Choroid plexus epithelial cell (primary cell): ENCODE data around the gene SPTBN2.
A peak's percentile ranks its signal among the peaks of the same experiment; 100 is the strongest.

Experiments used
- DNase-seq: peaks from one replicate; pipeline ENCODE4 v3.0.0-alpha.2; 2010; ENCODE audit warnings: low read depth
- H3K4me3 ChIP-seq: 2 replicates; pipeline ENCODE4 v1.5.1; 2011; ENCODE audit warnings: low read depth, mild to moderate bottlenecking, control low read depth, low read length, moderate library complexity
- TF ChIP-seq, protein P1 (sequence below): conservative IDR thresholded peaks from 2 replicates; pipeline ENCODE4 v1.5.1; 2011; ENCODE audit warnings: low read depth, mild to moderate bottlenecking, control low read depth, inconsistent platforms, low read length, moderate library complexity

The SPTBN2 gene

GRCh38 chr11:66683877-66684276 lies 45.1 kb downstream of the SPTBN2 start:
- H3K4me3 ChIP-seq = no peak overlapping the region
- TF ChIP-seq, protein P1, sequence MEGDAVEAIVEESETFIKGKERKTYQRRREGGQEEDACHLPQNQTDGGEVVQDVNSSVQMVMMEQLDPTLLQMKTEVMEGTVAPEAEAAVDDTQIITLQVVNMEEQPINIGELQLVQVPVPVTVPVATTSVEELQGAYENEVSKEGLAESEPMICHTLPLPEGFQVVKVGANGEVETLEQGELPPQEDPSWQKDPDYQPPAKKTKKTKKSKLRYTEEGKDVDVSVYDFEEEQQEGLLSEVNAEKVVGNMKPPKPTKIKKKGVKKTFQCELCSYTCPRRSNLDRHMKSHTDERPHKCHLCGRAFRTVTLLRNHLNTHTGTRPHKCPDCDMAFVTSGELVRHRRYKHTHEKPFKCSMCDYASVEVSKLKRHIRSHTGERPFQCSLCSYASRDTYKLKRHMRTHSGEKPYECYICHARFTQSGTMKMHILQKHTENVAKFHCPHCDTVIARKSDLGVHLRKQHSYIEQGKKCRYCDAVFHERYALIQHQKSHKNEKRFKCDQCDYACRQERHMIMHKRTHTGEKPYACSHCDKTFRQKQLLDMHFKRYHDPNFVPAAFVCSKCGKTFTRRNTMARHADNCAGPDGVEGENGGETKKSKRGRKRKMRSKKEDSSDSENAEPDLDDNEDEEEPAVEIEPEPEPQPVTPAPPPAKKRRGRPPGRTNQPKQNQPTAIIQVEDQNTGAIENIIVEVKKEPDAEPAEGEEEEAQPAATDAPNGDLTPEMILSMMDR = no peak
- DNase-seq = no peak

DNA sequence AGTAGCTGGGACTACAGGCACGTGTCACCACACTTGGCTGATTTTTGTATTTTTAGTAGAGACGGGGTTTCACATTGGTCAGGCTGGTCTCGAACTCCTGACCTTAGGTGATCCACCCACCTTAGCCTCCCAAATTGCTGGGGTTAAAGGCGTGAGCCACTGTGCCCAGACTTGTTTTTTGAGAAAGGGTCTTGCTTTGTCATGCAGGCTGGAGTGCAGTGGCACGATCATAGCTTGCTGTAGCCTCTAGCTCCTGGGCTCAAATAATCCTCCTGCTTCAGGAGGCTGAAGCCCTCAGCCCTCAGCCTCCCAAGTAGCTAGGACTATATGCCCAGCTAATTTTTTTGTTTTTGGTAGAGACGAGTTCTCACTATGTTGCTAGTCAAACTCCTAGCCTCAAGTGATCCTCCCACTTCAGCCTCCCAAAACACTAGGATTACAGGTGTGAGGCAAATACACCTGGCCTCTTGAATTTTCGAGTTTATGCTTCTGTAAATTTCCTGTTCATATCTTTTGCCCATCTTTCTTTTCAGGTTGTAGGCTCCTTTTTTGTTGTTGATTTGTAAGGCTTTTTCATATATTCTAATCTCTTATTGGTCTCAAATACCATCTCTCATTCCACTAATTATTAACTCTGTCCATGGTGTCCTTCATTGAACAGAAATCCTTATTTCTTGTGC lies 47.9 kb downstream of the SPTBN2 start:
- TF ChIP-seq, protein P1 = no peak
- DNase-seq = no peak
- no peak overlapping the region for H3K4me3 ChIP-seq

- H3K4me3 ChIP-seq = peak within 1 kb of the TSS; percentile 83
- DNase-seq = peak; percentile 95
- TF ChIP-seq, protein P1 = no peak
Observed at GRCh38 chr11:66677599-66678375, 51.2 kb downstream of the SPTBN2 start, which contains the start of gene RBM4B. TSS of gene RBM4B (minus strand) at chr11:66677887. CDS start at chr11:66677079, 808 bp downstream.

DNA sequence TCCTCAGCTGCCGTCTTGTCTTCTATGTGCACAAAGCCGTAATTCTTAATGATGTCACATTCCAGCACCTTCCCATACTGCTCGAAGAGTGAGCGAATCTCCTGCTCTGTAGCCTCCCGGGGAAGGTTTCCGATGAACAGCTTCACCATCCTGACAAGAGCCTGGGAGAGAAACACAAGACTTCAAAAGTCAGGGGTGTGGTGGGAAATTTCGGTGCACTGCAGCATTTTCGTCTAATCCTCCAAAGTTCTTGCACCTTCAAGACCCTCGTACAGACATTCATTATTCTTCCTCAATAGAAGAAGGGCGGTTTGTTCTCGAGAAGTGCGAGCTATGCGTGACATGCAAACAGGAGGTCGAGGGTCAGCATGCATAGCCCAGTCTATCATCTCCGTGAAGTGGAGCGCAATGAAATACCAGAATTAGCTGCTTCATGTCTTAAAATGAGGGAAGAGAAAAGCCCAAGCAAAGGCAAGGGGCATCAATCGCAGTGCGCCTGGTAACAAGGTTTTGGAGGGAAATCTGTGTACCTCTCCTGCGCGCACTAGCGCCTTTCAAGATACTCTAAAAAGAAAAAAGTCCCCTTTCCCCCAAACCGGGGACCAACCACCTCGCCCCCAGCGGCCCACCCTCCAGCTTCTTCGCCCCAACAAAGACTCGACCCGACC lies 52.0 kb downstream of the SPTBN2 start:
- TF ChIP-seq, protein P1 = no peak
- DNase-seq = peak; percentile 23
- H3K4me3 ChIP-seq = peak overlapping the region; percentile 83

DNA sequence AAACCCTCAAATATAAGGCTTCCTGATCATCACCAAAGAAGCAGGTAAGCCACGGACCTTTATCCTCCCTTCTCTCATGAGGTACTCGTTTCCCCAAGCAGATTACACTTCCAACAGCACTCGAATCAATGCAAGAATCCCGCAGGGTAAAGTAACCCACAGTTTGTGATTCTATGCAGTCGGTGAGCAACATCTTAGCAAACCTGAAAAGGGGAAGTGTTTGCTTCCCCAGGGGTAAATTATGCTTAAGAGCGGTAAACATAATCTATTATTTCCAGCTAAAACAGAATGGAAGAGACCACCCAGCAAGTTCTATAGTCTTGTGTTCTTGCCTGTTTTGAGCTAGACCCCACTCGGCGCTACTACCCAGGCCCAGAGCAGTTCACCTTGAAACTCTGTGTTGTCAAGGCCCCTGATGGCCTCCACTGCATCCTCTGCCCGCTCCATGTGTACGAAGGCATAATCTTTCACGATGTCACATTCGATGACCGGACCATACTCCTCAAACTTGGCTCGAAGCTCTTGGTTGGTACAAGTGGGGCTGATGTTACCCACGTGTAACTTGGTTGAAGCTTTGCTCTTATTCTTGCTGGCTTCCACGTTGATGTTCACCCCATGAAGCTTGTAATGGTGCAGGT lies 52.6 kb downstream of the SPTBN2 start:
- H3K4me3 ChIP-seq = peak overlapping the region; percentile 3
- no peak for DNase-seq
- TF ChIP-seq, protein P1 = no peak

- H3K4me3 ChIP-seq = no peak overlapping the region
- DNase-seq = no peak
- TF ChIP-seq, protein P1 = no peak
Observed at GRCh38 chr11:66674964-66675602, 53.9 kb downstream of the SPTBN2 start.
